Measurements from ENCODE around the gene ARSA.
A peak's percentile ranks its signal among the peaks of the same experiment; 100 is the strongest.

The ARSA gene

GRCh38 chr22:50672471-50673230 is 44.7 kb upstream of the ARSA start, which contains the start of gene SHANK3:
SHANK3 (plus strand) TSS chr22:50672823.
- POLR2A ChIA-PET = no interaction called here
- no peak within 1 kb of the TSS for H3K27ac ChIP-seq (ENCODE audit: extremely low read depth, low read depth, low read length)

DNA sequence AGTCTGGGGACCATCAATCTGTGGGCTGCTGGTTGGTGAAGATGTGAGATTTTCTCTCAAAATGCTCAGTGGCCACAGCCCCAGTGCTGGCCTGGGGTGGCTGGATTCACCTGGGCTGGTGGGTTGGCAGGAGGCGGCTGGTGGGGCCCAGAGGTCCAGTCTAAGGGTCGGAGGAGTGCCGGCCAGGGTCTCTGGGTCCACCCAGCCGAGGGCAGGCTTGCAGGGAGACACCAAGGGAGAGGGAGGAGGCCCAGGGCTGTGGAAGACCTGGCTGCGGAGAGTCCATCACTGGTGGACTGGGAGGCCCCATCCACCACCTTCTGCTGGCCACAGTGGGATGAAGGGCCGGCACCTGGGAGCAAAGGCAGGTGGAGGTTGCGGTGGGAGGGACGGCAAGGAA is 44.1 kb upstream of the ARSA start:
- POLR2A ChIA-PET = no interaction called here
- H3K36me3 ChIP-seq (ENCODE audit: control insufficient read depth in 2 of 2, insufficient read depth in 1 of 2, low read length in 2 of 2) = no peaks in the 10 kb centered on the region

More at GRCh38 chr22:50672471-50673230, 44.7 kb upstream of the ARSA start, which contains the start of gene SHANK3:
- CTCF ChIA-PET = no interaction called here
- TF ChIP-seq, protein P1, sequence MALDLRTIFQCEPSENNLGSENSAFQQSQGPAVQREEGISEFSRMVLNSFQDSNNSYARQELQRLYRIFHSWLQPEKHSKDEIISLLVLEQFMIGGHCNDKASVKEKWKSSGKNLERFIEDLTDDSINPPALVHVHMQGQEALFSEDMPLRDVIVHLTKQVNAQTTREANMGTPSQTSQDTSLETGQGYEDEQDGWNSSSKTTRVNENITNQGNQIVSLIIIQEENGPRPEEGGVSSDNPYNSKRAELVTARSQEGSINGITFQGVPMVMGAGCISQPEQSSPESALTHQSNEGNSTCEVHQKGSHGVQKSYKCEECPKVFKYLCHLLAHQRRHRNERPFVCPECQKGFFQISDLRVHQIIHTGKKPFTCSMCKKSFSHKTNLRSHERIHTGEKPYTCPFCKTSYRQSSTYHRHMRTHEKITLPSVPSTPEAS (tag by site-specific recombination; IDR thresholded peaks at IDR 0.05) = no peak
- peak; percentile 66 for TF ChIP-seq WT1 (tag by site-specific recombination; IDR thresholded peaks at IDR 0.05)
- TF ChIP-seq ZNF341 (tag by site-specific recombination; IDR thresholded peaks at IDR 0.05; ENCODE audit: low read depth) = peak; percentile 21; the same call in 1 of the 2 replicates
- 0 out of 2 replicates have a peak, but pooled peaks have one; percentile 4 for TF ChIP-seq ZBTB10 (tag by site-specific recombination; IDR thresholded peaks at IDR 0.05)
- TF ChIP-seq SP2 (tag by site-specific recombination; IDR thresholded peaks at IDR 0.05) = peak; percentile 15; the same call in 1 of the 2 replicates
- no peak for TF ChIP-seq ZNF423 (tag by site-specific recombination; IDR thresholded peaks at IDR 0.05)
- no peak for TF ChIP-seq ZNF555 (tag by site-specific recombination; conservative IDR thresholded peaks at IDR 0.05)
- TF ChIP-seq BCL11A (tag by site-specific recombination; IDR thresholded peaks at IDR 0.05; ENCODE audit: low read depth) = peak; percentile 56; the same call in 1 of the 2 replicates
- peak; percentile 60; the same call in 1 of the 2 replicates for TF ChIP-seq ZNF600 (tag by site-specific recombination; IDR thresholded peaks at IDR 0.05)
- TF ChIP-seq ZNF473 (tag by site-specific recombination; IDR thresholded peaks at IDR 0.05) = no peak
- no peak for TF ChIP-seq TSHZ1 (tag by site-specific recombination; IDR thresholded peaks at IDR 0.05; ENCODE audit: borderline replicate concordance)
- H3K9me3 ChIP-seq (ENCODE audit: control insufficient read depth, insufficient read depth, low read depth, low read length) = no peaks in the 10 kb centered on the region
- no peak within 1 kb of the TSS for H3K4me3 ChIP-seq (ENCODE audit: low read depth, low read length)
- H3K36me3 ChIP-seq (ENCODE audit: control insufficient read depth in 2 of 2, insufficient read depth in 1 of 2, low read length in 2 of 2) = no peaks in the 10 kb centered on the region
- no peaks in the 10 kb centered on the region for H3K4me1 ChIP-seq (ENCODE audit: control insufficient read depth, insufficient read depth, low read length)

GRCh38 chr22:50671641-50672040 is 43.7 kb upstream of the ARSA start:
- ChIA-PET POLR2A (interaction anchor here (0.7 kb wide), 1 partner anchor 362 kb away, joined by 3 read pairs; no protein-coding TSS in a partner anchor), CTCF (no interaction called here)
- H3K4me3 ChIP-seq (ENCODE audit: low read depth, low read length) = no peak overlapping the region
- no peaks in the 10 kb centered on the region for H3K9me3 ChIP-seq (ENCODE audit: control insufficient read depth, insufficient read depth, low read depth, low read length)
- no peaks in the 10 kb centered on the region for H3K4me1 ChIP-seq (ENCODE audit: control insufficient read depth, insufficient read depth, low read length)
- H3K27ac ChIP-seq (ENCODE audit: extremely low read depth, low read depth, low read length) = no peak overlapping the region
- H3K36me3 ChIP-seq (ENCODE audit: control insufficient read depth in 2 of 2, insufficient read depth in 1 of 2, low read length in 2 of 2) = no peaks in the 10 kb centered on the region
- TF ChIP-seq ZNF248 (tag by site-specific recombination; IDR thresholded peaks at IDR 0.05) (no peak), SETDB1 (IDR thresholded peaks at IDR 0.05; ENCODE audit: insufficient read length, low read length) (no peak), ZNF155 (tag by site-specific recombination; IDR thresholded peaks at IDR 0.05) (no peak), GLIS1 (tag by site-specific recombination; IDR thresholded peaks at IDR 0.05) (peak; percentile 37), GLIS2 (tag by site-specific recombination; IDR thresholded peaks at IDR 0.05) (peak; percentile 26; the same call in 1 of the 2 replicates), ZNF202 (tag by site-specific recombination; IDR thresholded peaks at IDR 0.05; ENCODE audit: borderline replicate concordance) (no peak)
- TF ChIP-seq, protein P2, sequence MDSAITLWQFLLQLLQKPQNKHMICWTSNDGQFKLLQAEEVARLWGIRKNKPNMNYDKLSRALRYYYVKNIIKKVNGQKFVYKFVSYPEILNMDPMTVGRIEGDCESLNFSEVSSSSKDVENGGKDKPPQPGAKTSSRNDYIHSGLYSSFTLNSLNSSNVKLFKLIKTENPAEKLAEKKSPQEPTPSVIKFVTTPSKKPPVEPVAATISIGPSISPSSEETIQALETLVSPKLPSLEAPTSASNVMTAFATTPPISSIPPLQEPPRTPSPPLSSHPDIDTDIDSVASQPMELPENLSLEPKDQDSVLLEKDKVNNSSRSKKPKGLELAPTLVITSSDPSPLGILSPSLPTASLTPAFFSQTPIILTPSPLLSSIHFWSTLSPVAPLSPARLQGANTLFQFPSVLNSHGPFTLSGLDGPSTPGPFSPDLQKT (IDR thresholded peaks at IDR 0.05; ENCODE audit: borderline replicate concordance, low read depth, low read length) = no peak

More for the DNA sequence above, 44.1 kb upstream of the ARSA start:
- Histone ChIP-seq H3K4me1 (ENCODE audit: control insufficient read depth, insufficient read depth, low read length) (no peaks in the 10 kb centered on the region), H3K4me3 (ENCODE audit: low read depth, low read length) (no peak overlapping the region), H3K9me3 (ENCODE audit: control insufficient read depth, insufficient read depth, low read depth, low read length) (no peaks in the 10 kb centered on the region), H3K27ac (ENCODE audit: extremely low read depth, low read depth, low read length) (no peak overlapping the region)
- TF ChIP-seq ZNF670 (tag by site-specific recombination; IDR thresholded peaks at IDR 0.05; ENCODE audit: low read depth) (no peak), ZNF23 (tag by site-specific recombination; IDR thresholded peaks at IDR 0.05; ENCODE audit: borderline replicate concordance) (no peak)
- CTCF ChIA-PET = no interaction called here
